ENCODE results near the gene KLHDC4.

- TF ChIP-seq CTCF (IDR thresholded peaks at IDR 0.05): no peak
- no peak for TF ChIP-seq POLR2A (IDR thresholded peaks at IDR 0.05)
These were observed 19.0 kb upstream of the KLHDC4 start for GRCh38 chr16:87784812-87785211.
